GM21576 (cell line): ENCODE results near the gene BET1.

ENCODE experiments used
- ATAC-seq: cut with Tn5 transposase; IDR thresholded peaks from one replicate; pipeline ENCODE4 v1.9.1; 2021; ENCODE audit warnings: mild to moderate bottlenecking, moderate library complexity; ENCODE audit not compliant: unreplicated experiment

The BET1 gene

DNA sequence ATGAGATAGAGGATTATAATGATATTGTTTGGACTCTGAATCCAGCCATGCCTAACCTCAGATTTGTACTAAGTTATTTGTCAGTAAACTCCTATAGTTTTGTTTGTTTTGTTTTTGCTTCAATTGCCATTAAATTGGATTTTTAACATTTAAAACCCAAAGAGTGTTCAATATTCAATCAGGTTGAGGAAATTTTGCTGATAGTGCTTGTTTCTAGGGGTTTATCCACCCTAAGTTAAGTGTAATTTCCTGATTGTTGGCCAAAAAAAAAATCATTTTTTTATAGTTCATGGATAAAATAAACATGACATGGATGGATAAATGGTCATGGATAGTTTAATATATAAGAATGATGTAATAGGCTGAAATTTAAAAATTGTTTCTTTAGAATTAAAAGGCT is 11.4 kb upstream of the BET1 start:
- no peak for ATAC-seq

DNA sequence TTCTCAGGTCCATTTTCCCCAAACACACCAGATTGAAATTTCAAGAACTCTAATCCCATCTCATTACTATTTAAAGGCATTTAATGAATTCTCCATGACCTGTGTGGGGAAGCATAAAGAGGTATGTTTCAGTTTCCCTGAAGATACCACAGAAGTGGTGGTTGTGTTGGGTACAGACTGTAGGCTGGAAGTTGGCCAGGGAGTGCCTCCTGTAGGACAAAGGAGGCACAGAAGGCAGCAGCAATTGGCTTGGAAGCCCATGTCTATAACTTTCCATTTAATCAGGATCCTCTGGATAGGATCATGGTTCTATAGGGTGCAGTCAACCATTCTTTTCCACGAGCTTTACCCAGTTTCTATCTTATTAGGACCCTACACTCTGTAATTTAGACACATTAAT is 8.6 kb upstream of the BET1 start:
- no peak for ATAC-seq

DNA sequence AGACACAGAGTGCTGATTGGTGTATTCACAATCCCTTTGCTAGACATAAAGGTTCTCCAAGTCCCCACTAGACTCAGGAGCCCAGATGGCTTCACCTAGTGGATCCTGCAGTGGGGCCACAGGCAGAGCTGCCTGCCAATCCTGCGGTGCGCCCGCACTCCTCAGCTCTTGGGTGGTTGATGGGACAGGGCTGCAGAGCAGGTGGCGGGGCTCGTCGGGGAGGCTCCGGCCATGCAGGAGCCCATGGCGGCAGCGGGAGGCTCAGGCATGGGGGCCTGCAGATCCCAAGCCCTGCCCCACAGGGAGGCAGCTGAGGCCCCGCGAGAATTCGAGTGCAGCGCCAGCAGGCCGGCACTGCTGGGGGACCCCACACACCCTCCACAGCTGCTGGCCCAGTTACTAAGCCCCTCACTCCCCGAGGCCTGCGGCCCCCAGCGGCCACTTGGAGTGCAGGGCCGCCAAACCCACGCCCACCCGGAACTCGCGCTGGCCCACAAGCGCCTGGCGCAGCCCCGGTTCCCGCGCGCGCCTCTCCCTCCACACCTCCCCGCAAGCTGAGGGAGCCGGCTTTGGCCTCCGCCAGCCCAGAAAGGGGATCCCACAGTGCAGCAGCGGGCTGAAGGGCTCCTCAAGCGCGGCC is 7.7 kb upstream of the BET1 start:
- ATAC-seq, result no peak

DNA sequence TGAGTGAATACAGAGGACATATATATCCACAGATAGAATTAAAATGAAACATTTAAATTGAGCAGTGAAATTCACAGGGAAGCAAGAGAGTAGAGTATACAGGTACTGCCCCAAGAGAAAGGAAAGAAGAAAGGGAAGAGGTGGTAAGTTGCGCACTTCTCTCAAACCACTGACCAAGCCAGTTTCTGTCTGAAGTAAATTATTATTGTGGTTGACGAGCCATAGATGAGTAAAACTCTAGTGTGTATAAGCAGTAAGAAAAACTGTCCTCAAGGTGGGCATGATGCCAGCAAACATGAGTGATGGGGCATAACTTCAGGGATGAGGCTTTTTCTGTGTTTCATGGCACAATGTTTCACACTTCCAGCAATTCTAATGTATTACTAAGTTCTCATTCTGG is 4.4 kb upstream of the BET1 start:
- ATAC-seq, result no peak

DNA sequence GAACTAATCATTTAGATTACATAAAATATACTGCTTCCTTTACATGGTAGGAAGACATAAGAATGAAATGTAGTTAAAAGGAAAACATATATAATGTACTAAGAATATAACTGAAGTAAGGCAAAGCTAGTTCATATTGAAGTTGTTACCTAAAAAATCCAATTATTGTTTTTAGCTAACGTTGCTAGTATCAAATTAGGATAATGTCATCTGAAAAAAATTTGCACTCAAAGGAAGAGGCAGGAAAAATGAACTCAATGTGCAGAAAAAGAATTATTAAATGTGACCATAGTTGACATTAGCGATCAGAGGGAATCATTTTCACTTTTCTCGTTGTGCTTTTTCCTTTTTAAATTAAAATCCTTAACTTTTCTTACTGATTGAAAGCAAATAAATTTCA is 1.6 kb upstream of the BET1 start:
- ATAC-seq, result no peak

DNA sequence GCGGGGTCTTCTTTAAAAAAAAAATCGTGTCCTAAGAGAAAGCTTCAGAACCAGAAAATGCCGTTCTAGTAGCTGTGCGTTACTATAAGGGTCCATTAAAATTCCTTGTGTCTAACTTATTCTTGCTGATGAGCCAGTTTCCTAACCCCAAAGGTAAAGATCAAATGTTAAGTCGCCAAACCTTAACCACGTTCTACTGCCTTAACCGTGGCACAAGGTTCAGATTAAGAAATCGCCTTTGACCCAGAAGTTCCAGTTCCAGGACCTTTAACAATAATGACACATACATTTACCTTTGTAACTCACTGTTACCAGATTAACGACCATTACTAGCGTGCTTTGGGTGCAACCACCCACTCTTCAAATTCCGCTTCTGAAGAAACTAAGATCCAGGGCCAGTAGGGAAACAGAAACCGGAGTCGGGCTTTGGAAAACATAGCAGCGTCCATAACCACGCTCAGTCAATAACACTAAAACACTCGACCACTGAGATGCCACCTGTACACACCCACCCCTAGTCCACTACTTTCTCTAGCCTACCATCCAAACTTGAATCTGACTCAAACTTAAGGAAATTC is 620 bp downstream of the BET1 start:
- ATAC-seq, result peak; percentile 22

DNA sequence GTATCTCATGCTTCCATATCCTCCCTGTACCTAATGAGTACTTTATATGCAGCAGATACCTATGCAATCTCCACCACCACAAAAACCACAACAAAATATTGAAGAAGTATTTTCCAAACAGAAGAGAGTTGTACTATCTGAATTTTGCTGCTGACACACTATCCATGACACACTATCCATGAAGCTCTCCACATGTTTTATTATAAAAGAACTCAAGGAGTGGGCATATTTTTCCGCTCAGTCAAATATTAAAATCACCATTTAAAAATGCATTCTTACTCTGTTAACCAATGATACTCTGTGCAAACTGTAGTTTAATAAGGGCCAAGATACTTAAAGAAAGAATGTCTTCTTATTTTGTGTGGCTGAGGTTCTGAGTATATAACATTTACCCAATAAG is 2.8 kb downstream of the BET1 start:
- no peak for ATAC-seq

DNA sequence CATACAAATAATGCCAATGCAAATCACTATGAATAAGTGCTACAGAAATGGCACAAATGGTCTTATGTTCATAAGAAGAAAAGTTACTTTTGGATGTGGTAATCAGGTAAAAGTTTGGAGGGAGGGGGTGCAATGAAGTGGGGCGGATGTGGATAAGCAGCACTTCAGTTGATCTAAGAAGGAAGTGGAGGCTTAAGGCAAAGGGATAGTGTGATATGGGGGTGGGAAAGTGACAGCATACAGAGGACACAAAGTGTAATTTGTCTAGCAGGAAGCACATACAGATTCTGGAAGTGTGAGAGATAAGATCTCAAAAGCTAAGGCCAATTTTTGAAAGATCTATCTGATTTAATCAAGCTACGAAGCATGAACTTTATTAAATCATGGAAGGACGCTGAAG is 6.3 kb downstream of the BET1 start:
- no peak for ATAC-seq

DNA sequence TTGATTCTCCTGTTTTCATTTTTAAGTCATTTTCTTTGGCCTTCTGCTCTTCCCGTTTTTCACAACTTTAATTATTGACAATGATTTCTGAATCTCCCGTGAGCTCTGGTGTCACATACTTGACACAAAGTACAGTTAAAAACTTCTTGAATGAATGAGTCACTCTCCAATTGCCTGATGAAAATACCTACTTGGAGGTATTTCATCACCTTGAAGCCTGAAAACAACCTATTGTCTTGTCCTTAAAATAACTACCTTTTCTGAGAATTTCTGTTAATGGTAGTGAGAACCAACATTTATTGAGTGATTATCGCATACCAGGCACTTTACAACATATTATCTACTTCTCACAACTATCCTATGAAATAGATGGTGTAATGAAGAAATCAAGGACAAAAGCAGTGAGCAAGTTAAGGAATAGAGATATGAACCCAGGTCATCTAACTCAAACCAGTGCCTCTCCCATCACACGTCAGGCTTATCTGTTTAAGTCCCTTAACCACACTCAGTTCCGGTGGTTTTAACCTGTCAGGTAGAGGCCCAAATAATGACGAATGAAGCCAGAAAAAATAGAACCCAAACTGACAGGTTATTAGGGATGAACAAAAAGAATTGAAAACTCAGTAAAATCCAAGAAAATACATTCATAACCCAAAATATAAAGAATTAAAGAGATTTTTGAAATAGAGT is 11.6 kb downstream of the BET1 start:
- ATAC-seq, result no peak

DNA sequence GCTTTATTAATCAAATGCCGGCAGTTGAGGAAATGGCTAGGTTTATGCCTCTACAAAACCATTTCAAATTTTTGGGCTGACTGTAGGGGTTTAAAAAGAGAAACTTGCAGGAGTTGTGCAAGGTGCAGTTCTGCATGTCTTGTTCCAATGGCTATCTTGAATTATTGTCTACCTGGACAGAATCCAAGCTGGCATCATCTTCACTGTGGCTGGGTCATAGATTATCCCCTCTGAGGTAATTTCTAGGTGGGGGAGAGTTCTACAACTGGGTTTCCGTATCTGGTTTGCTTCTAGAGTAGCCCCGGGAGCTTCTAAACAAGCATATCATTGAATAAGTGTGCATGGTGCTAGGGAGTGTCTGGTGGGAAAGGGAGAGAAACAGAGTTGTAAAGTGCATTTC is 16.9 kb downstream of the BET1 start:
- ATAC-seq, result no peak

DNA sequence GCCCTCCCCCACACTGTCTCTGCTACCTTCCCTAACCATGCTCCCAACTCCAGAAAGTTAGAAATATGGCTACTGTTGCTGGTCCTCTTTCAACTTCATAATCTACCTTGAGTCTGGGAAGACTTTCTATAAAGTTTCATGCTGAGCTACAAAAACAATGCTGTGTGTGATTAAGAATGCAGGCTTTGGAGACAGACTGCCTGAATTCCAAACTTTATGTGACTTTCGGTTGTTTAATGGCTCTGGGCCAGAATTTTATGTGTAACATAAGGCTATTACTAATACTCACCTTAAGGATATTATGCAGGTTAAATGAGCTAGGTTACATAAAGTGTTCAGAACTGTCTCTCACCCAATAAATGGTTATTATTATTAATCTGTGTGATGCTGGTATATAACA is 19.1 kb downstream of the BET1 start:
- no peak for ATAC-seq

DNA sequence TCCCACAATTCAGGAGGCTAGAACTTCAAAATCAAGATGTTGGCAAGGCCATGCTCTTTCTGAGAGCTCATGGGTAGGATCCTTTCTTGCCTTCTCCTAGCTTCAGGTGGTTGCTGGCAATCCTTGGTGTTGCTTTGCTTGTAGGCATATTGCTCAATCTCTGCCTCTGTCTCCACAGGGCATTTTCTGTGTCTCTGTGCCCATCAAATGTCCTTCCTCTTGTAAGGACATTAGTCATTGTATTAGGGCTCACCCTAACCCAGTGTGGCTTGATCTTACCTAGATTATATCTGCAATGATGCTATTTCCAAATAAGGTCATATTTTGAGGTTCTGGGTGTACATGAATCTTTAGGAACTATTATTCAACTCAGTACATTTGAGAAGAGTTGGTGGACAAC is 20.1 kb downstream of the BET1 start:
- no peak for ATAC-seq

DNA sequence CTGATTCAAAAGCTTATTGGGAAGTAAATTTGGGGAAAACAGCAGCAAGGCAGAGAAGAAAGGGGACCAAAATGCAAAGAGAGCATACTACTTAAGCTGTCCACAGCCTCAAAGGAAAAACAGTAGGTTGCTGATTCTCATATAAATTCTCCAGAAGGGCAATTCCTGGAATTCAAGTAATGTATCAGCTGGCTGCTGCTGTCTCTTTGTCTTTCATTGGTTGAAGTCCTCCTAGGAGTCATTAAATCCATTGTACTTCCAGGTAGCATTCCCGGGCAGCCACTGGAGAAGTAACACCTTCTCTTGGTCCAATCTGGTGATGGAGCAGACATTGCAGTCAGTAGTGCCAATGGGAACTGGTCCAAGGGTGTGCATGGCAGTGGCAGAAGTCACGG is 22.7 kb downstream of the BET1 start:
- ATAC-seq, result no peak

DNA sequence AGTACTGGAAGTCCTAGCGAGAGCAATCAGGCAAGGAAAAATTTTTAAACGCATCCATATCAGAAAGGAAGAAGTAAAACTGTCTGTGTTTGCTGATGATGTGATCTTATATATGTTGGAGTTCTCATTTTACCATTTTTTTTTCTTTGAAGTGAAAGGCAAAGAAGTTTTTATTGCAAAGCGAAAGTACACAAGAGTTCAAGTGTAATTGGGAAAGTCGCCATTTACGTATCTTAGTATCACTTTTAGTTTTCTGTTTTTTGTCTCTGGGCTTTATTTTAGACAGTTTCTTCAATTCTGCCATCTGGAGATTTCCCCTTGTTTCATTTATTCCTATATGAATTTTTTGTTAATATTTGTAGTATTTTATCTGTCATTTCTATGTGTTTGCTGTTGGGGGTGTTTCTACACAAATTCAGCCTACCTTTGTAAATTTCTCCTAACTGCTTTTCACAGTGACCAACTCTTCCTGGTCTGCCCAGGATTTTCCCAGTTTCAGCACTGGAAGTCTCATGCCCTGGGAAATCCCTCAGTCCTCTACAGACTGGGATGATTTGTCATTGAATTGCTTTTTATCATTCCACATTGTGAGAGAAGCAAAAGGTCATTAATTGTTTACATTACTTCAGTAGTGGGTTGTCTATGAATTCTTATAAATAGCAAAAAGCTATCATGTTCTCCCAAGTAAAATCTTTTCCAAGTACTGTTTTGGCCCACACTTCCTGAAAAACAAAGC is 23.2 kb downstream of the BET1 start:
- ATAC-seq, result peak; percentile 64

DNA sequence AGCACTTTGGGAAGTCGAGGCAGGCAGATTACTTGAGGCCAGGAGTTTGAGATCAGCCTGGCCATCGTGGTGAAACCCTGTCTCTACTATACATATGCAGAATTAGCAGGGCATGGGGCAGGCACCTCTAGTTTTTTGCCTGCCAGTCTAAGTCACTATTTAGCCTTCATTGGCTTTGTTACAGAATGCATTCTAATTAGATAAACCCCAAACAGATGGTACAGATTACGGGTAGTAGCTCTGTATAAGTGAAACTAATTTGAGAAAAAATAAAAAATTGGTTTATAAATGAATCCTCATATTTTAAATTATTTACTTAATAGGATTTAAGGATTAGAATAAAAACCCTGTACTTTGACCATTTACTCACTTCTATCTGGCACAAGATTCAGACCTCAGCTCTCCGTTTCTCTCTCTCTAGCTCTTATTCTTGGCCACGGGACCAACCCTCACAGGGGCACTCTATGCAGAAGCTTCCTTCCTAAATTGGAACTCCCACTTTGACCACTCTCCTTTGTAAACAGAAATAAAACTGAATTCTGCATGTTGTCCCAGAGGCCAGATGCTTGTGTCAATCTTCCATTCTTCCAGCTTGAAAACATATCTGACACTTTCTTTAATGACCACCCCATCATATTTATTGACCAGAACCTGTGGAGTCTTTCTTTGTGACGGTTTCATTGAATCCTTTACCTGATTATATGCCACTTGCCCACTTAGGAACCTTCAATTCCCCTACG is 26.8 kb downstream of the BET1 start:
- ATAC-seq, result no peak

DNA sequence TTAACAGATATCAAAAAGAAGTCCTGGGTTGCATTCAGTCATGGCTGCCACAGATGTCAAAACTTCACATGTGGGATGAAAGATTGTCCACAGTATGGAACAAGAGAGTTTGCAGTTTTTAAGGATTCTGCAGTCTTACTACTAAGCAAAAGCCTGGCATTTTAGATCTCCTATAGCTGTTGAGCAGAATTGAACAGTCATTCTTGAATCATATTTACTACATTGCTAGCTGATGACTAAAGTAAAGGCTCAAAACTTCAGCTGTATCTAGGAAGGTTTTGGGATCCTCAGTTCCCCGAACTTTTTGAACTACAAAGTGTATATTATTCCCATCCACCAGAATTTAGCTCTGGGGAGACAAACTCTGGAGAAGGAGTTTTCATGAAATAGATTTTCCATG is 31.0 kb downstream of the BET1 start:
- no peak for ATAC-seq

DNA sequence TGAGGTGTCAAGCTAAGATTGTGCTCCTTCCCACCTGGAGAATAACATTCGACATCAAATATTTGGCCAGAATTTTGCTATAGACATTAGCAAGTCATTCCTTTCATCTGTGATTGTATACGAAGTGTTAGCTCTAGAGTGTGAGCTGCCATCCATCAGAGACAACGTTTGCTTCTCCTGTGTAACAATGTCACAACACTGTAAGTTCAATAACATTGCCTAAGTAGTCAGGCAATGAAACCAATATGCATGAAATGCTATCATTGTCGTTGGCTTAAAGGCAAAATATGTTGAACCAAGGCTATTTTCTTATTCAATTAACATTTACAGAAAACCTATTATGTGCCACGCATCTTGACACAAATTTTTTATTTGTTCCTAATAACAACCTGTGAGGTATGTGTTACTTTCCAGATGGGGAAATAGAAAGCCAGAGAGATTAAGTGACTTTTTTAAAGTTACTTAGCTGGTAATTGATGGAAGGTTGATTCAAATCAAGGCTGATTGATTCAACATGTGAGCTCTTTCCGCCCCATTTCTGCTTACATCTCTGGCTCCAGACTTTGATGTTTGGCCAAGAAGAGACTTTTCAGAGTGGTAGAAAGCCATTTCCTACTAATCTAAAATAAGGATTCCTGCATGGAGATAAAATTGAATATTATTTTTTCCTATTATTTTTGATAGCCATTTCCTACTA is 32.0 kb downstream of the BET1 start:
- ATAC-seq, result no peak

DNA sequence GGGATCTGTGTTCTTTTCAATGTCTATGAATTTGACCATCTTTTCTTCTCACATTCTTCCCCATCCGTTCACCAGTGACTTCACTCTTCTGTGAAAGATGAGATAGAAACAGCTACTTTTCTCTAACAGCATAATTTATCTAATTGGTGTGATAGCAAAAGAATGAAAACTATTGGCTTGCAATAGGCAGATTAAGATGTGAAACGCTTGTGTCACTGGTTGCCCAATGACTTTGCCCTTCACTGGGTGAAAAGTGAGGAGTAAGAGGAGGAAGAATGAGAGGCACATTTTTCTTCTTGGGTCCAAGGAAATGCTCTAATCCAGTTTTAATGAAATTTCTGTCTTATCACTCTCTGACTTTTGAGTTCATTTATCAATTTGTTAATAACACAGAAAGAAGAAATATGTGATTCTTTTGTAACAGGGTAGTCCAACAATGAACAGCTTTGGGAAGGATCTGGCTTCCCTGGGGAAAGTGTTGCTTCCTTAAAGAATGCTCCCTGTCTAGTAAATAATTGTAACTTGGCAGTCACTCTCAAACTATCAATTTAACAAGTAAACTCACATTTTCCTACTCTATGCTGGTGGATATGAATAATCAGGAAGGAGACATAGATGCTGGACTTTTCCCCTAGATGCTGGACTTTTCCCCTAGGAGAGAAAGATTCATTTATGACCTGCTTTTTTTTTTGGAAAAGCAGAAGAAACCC is 35.1 kb downstream of the BET1 start:
- no peak for ATAC-seq

DNA sequence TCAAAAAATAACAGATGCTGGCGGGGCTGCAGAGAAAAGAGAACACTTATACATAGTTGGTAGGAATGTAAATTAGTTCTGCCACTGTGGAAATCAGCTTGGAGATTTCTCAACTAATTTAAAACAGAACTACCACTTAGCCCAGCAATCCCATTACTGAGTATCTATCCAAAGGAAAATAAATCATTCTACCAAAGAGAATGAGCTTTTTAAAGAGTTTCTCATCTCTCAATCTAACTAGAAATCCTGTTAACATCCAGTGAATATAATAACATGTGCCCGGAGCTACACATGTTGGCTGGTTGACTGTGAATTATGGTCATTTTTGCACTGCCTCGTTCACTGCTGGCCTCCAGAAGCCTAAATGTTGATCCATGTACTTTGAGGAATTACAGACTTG is 39.3 kb downstream of the BET1 start:
- no peak for ATAC-seq

DNA sequence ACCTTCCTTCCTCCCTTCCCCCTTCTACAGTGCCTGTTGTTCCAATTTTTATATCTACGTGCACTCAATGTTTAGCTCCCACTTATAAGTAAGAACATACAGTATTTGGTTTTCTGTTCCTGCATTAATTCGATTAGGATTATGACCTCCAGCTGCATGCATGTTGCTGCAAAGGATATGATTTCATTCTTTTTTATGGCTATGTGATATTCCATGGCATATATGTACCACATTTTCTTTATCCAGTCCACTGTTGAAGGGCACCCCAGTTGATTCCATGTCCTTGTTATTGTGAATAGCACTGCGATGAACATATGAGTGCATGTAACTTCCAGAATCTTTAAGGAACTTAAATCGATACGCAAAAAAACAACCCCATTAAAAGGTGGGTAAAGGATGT is 39.9 kb downstream of the BET1 start:
- ATAC-seq, result no peak
